NOMO-1 treated with DMSO at 0.1 percent for 48 hours (cell line): ENCODE measurements around the gene ZNF724.
"Not testable (repeated sequence)": the region's sequence is repeated elsewhere in the genome, so short reads cannot be mapped to it uniquely, and the experiment has no call there.

Experiments
- DNase-seq: peaks from one replicate; lab custom pipeline; 2025; ENCODE audit not compliant: unreplicated experiment; lab: John Stamatoyannopoulos, UW

Gene ZNF724

GRCh38 chr19:23249911-23250649 is at the start of gene ZNF724:
TSS of gene ZNF724 (minus strand) at chr19:23250394. CDS start at chr19:23250242, 152 bp downstream.
- peak; percentile 85 for DNase-seq

DNA sequence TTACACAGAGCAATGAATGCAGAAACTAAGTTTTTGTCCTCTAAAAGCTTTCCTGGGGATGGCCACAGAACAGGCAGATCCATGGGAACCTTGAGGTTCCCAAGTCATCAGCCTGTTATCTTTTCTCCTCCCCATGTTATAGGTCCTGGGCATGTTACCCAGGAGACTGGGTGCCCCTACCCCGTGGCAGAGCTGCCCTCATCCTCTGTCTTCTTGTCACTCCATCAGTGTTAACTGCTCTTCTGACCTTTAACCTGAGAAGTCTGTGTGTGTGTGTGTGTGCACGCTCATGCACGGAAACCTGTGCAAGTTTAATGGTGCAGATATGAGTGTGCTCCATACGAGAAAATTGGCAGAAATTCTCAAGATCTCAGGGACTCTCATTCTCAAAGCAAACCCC is 43.9 kb upstream of the ZNF724 start:
- no peak for DNase-seq

DNA sequence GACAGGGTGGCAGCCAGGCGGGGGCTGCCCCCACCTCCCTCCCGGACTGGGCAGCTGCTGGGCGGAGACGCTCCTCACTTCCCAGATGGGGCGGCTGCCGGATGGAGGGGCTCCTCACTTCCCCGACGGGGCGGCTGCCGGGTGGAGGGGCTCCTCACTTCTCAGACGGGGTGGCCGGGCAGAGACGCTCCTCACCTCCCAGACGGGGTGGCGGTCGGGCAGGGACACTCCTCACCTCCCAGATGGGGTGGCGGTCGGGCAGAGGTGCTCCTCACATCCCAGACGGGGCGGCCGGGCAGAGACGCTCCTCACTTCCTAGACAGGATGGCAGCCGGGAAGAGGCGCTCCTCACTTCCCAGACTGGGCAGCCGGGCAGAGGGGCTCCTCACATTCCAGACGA is 39.8 kb upstream of the ZNF724 start:
- DNase-seq, result not testable (repeated sequence)

- no peak for DNase-seq
These were observed 37.4 kb upstream of the ZNF724 start for GRCh38 chr19:23287620-23288019.

GRCh38 chr19:23286477-23286876 is 36.3 kb upstream of the ZNF724 start:
- no peak for DNase-seq

- DNase-seq, result no peak
These were observed 35.8 kb upstream of the ZNF724 start for GRCh38 chr19:23285948-23286347.

GRCh38 chr19:23285326-23285725 is 35.1 kb upstream of the ZNF724 start:
- not testable (repeated sequence) for DNase-seq

DNA sequence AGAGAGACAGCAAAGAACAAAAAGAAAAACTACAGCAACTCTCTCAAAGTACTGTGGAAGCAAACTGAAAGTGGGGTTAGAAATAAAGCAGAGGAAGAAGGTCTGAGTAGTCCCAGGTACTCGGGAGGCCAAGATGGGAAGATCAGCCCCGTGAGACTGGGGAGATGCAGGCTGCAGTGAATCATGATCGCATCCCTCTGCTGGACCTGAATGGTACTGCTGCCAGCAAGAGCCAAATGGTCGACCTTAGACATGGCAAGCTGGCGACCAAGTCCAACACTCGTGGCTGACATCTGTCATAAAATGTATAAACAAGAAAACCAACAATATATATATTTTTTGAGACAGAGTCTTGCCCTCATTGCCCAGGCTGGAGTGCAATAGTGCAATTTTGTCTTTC is 33.7 kb upstream of the ZNF724 start:
- DNase-seq, result no peak

DNA sequence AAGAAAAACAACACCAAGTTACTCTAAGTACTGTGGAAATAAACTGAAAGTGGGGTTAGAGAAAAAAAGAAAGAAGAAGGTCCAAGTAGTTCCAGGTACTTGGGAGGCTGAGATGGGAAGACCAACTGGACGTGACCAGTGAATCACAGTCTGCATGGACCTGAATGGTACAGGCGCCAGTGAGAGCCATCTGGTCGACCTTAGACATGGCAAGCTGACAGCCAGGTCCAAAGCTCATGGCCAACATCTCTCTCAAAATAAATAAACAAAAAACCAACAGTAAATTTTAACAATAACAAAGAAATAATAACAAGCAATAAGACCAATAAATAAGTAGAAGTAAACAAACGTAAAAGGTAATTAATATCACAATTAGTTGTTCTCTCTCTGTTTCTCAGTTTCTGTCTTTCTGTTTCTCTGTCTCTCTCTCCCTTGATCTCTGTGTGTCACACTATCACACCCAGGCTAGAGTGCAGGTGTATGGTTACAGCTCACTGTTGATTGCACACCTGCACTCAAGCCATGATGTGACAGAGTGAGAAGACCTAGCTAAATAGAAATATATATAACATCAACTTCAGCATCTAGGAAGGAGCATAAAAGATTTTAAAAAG is 31.6 kb upstream of the ZNF724 start:
- DNase-seq, result no peak

DNA sequence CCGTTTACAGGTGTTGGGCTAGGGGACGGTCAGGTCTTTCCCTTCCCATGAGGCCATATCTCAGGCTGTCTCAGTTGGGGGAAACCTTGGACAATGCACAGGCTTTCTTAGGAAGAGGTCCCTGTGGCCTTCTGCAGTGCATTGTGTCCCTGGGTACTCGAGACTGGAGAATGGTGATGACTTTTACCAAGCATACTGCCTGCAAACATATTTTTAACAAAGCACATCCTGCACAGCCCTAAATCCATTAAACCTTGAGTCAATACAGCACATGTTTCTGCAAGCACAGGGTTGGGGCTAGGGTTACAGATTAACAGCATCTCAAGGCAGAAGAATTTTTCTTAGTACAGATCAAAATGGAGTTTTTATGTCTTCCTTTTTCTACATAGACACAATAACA is 27.9 kb upstream of the ZNF724 start:
- DNase-seq, result not testable (repeated sequence)

DNA sequence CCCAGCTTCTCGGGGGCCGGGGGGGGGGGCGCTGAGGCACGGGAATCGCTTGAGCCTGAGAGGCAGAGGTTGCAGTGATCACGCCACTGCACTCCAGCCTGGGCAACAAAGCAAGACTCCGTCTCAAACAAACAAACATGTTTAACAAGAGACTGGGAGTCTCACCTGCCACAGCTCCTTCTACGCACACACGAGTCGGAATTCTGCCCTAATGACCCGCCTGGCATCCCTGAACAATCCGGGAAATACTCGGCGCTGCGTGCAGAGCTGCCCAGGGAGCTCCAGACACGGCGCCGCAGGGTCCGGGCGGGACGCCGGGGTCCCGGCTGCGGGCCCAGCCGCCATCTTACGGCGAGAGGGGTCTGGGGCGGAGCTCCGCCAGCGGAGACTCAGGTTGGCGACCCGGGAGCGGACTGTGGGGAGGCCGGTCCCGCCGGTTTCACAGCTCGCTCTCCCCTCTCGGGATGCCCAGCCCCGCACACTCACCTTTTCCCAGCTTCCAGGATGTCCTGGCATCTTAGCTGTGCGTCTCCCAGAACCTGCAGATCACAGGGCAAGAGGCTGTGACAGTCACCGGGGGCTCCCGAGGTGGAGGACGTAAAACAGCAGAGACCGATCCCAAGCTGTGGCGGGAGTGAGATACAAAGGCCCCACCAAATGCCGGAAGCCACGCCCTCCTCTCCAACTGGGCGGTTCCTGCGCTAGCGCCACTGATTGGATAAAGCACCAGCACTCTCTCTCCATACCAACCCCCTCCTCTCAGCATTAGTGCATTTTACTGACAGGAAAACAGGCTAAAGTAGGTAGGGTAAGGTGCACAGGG is 23.6 kb upstream of the ZNF724 start:
- no peak for DNase-seq

- DNase-seq, result no peak
These were observed 22.9 kb upstream of the ZNF724 start for GRCh38 chr19:23273022-23273589.

DNA sequence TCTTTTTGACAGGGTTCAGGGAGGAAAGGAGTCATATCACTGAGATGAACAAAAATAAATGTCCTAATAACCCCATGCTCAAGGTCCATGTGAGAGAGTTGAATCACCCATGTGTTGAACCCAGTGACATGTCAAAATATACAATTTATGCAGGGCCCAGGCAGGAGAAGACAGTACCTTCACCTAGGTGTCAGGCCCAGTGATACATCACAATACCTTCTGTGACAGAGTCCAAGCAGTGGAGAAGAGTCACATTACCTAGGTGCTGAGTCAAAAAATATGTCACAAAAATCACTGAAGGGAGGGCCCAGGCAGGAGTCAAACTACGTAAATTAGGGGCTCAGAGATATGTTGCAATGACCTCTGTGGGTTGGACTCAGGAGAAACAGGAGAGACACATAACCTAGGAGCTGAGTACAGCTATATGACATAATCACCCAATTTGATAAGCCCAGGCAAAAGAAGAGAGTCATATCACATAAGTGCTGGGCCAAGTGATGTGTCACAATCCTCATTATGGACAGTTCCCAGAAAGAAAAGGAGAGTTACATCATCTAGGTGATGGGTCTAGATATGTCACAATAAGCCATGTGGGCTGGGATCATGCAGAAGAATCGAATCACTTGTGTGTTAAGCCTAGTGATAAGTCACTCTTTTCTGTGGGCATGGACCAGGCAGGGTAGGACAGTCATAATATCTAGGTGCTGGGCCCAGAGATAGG is 13.8 kb upstream of the ZNF724 start:
- DNase-seq, result no peak

DNA sequence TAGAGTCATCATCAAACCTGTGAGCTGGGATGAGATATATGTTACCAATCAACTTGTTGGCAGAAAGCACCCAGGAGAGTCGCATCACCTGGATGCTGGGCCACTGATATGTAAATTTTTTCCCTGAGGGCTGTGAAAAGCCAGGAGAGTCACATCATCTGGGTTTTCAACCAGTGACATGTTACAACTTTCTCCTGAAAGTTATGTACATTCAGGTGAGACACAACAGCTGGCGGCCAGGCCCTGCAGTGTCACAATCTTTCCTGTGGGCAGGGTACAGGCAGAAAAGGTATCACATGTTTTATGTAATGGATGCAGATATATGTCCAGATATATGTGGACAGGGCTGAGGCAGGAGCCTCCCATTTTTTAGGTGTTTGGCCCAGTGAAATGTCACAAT is 13.2 kb upstream of the ZNF724 start:
- no peak for DNase-seq

DNA sequence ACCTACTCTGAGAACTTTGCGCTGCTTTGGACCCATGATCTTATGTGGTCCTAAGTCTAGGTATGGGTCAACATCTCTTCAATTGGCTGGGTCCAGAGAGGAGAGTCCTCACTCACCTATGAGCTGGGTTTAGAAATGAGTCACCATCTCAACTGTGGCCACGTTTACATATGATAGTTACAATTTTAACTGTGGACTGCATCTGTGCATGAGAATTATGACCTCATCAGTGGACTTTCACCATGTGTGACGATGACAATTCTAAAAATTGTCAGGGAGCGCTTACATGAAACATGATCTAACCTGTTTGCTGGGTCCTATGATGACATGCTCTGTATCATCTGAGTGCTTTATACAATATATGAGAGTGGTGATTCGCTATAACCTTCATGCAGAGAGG is 12.7 kb upstream of the ZNF724 start:
- no peak for DNase-seq

- DNase-seq, result no peak
These were observed 11.4 kb upstream of the ZNF724 start for GRCh38 chr19:23261496-23262020.

- DNase-seq, result no peak
These were observed 10.8 kb upstream of the ZNF724 start for GRCh38 chr19:23260956-23261355.

DNA sequence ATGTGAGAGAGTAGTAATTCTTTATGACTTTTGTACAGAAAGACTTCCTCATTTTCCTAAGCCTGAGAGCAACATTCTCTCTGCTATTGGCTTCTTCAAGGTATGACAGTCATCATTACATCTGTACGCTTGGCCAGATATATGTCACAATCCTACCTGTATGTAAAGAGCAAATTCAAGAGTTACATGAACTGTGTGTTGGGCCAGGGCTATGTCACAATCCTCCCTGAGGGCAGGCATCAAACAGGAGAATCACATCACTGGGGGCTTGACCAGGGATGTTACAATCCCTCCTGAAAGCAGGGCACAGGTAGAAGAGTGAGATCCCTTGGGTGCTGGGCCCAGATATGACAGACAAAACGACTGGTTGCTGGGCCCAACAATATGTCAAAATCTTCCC is 9.8 kb upstream of the ZNF724 start:
- no peak for DNase-seq

GRCh38 chr19:23255700-23256099 is 5.5 kb upstream of the ZNF724 start:
- no peak for DNase-seq

- no peak for DNase-seq
These were observed 4.1 kb upstream of the ZNF724 start for GRCh38 chr19:23254141-23254910.
